ENCODE data around the gene TTC3.

TTC3 gene

GRCh38 chr21:37192019-37192418 lies 119.0 kb downstream of the TTC3 start:
- DNase-seq (ENCODE audit: extremely low spot score) = no peak
- TF ChIP-seq NFRKB (IDR thresholded peaks at IDR 0.05) = no peak
- ChIA-PET POLR2A (no interaction called here), CTCF (no interaction called here)

GRCh38 chr21:37193006-37193405 lies 120.0 kb downstream of the TTC3 start:
- ChIA-PET POLR2A (no interaction called here), CTCF (no interaction called here)
- no peak for DNase-seq (ENCODE audit: extremely low spot score)
- TF ChIP-seq L3MBTL2 (conservative IDR thresholded peaks at IDR 0.05) (no peak), TARDBP (IDR thresholded peaks at IDR 0.05) (no peak), FOXK2 (IDR thresholded peaks at IDR 0.05) (no peak), SP1 (IDR thresholded peaks at IDR 0.05) (no peak), HDGF (IDR thresholded peaks at IDR 0.05; ENCODE audit: borderline replicate concordance) (no peak), CTBP1 (IDR thresholded peaks at IDR 0.05; ENCODE audit: borderline replicate concordance) (no peak), BHLHE40 (IDR thresholded peaks at IDR 0.05; ENCODE audit: borderline replicate concordance) (no peak), ZNF384 (IDR thresholded peaks at IDR 0.05) (no peak), FOXM1 (IDR thresholded peaks at IDR 0.05; ENCODE audit: borderline replicate concordance) (no peak), NFRKB (IDR thresholded peaks at IDR 0.05) (no peak), FOXA1 (IDR thresholded peaks at IDR 0.05) (no peak), ARNT (IDR thresholded peaks at IDR 0.05) (no peak), SUZ12 (IDR thresholded peaks at IDR 0.05) (no peak), LEF1 (IDR thresholded peaks at IDR 0.05; ENCODE audit: borderline replicate concordance) (no peak), ELF4 (IDR thresholded peaks at IDR 0.05) (no peak)
- TF ChIP-seq, protein P1, sequence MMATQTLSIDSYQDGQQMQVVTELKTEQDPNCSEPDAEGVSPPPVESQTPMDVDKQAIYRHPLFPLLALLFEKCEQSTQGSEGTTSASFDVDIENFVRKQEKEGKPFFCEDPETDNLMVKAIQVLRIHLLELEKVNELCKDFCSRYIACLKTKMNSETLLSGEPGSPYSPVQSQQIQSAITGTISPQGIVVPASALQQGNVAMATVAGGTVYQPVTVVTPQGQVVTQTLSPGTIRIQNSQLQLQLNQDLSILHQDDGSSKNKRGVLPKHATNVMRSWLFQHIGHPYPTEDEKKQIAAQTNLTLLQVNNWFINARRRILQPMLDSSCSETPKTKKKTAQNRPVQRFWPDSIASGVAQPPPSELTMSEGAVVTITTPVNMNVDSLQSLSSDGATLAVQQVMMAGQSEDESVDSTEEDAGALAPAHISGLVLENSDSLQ (IDR thresholded peaks at IDR 0.05) = no peak

GRCh38 chr21:37193676-37194075 lies 120.6 kb downstream of the TTC3 start:
- TF ChIP-seq SUZ12 (IDR thresholded peaks at IDR 0.05) (no peak), CTBP1 (IDR thresholded peaks at IDR 0.05; ENCODE audit: borderline replicate concordance) (no peak), ZNF384 (IDR thresholded peaks at IDR 0.05) (no peak), FOXA1 (IDR thresholded peaks at IDR 0.05) (no peak), FOXK2 (IDR thresholded peaks at IDR 0.05) (no peak)
- no peak for DNase-seq (ENCODE audit: extremely low spot score)
- CTCF ChIA-PET = no interaction called here
- POLR2A ChIA-PET = no interaction called here

DNA sequence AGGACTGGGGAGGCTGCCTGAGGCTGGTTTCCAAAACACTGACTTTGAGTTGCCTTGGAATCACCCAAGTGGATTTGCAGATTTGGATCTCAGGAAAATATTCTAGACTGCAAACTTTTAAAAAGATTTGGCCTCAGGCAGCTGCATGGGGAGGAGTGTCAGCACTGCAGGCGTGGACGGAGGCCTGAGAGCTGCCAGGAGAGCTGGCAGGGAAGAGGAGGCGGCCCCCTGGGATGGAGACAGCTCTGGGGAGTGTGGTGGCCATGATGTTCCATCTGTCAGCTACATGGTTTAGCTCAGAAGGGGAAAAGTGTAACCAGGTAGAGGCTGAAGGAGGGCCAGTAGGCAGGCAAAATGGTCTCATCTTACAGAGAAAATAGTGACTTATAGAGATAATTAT lies 122.0 kb downstream of the TTC3 start:
- TF ChIP-seq TARDBP (IDR thresholded peaks at IDR 0.05) (no peak), ZNF384 (IDR thresholded peaks at IDR 0.05) (no peak), FOXM1 (IDR thresholded peaks at IDR 0.05; ENCODE audit: borderline replicate concordance) (no peak), LEF1 (IDR thresholded peaks at IDR 0.05; ENCODE audit: borderline replicate concordance) (no peak), L3MBTL2 (conservative IDR thresholded peaks at IDR 0.05) (no peak), ELF4 (IDR thresholded peaks at IDR 0.05) (no peak), NFRKB (IDR thresholded peaks at IDR 0.05) (no peak)
- TF ChIP-seq, protein P1 (IDR thresholded peaks at IDR 0.05) = no peak
- CTCF ChIA-PET = no interaction called here
- POLR2A ChIA-PET = no interaction called here
- DNase-seq (ENCODE audit: extremely low spot score) = no peak

DNA sequence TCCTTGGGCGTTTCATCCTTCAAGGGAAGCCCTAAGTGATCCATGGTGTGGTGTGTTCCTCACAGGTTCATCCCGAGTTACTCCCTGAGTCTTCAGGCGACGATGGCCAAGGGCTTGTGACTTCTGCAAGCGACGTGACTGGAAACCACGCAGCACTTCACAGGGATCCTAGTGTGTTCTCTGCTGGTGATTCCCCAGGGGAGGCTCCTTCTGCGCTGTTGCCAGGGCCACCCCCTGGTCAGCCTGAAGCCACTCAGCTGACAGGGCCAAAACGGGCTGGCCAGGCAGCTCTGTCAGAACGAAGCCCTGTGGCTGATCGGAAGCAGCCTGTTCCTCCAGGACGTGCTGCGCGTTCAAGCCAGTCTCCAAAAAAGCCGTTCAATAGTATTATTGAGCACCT lies 122.6 kb downstream of the TTC3 start:
- CTCF ChIA-PET = no interaction called here
- no peak for DNase-seq (ENCODE audit: extremely low spot score)
- no peak for TF ChIP-seq FOXA1 (IDR thresholded peaks at IDR 0.05)
- POLR2A ChIA-PET = no interaction called here

- no peak for DNase-seq (ENCODE audit: extremely low spot score)
- ChIA-PET CTCF (no interaction called here), POLR2A (no interaction called here)
- TF ChIP-seq BHLHE40 (IDR thresholded peaks at IDR 0.05; ENCODE audit: borderline replicate concordance) = no peak
- TF ChIP-seq FOXK2 (IDR thresholded peaks at IDR 0.05) = no peak
- TF ChIP-seq LEF1 (IDR thresholded peaks at IDR 0.05; ENCODE audit: borderline replicate concordance) = no peak
- TF ChIP-seq FOXA1 (IDR thresholded peaks at IDR 0.05) = no peak
- TF ChIP-seq TARDBP (IDR thresholded peaks at IDR 0.05) = no peak
- no peak for TF ChIP-seq NFRKB (IDR thresholded peaks at IDR 0.05)
- no peak for TF ChIP-seq SP1 (IDR thresholded peaks at IDR 0.05)
These were observed 123.8 kb downstream of the TTC3 start for GRCh38 chr21:37196847-37197246.

DNA sequence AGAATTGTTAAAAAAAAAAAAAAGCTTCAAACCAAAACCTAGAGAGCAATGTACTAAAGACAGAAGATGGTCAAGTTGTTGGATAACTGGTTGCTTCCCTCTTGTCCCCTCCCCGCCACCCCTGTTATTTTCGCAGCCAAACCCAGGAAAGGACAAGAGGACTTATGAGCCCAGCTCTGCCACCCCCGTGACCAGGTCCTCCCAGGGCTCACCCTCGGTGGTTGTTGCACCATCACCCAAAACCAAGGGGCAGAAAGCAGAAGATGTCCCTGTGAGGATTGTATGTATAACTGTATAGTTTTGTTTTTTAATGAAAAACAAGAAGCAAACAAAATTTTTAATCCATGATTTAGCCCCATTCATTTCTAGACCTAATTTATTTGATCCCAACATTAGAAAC lies 124.7 kb downstream of the TTC3 start:
- TF ChIP-seq FOXM1 (IDR thresholded peaks at IDR 0.05; ENCODE audit: borderline replicate concordance) (no peak), ELF4 (IDR thresholded peaks at IDR 0.05) (no peak), CTBP1 (IDR thresholded peaks at IDR 0.05; ENCODE audit: borderline replicate concordance) (no peak)
- TF ChIP-seq, protein P1 (IDR thresholded peaks at IDR 0.05) = no peak
- ChIA-PET CTCF (interaction anchor here (0.7 kb wide), 1 partner anchor 425 kb away, joined by 8 read pairs; no protein-coding TSS in a partner anchor), POLR2A (no interaction called here)
- no peak for DNase-seq (ENCODE audit: extremely low spot score)
